Measurements from ENCODE around the gene LAMTOR1. TPM values are rescaled to one million over a fixed set of nuclear protein-coding genes. Genes with fewer than 3 reads are reported as not detected.
A peak's percentile ranks its signal among the peaks of the same experiment; 100 is the strongest.

Gene LAMTOR1
- polyA plus RNA-seq, 1 donor (not counting 4 experiments of a cell fraction or from before 2014, with no cell fraction given) = 88.5 TPM

GRCh38 chr11:72069787-72070251 lies 33.3 kb downstream of the LAMTOR1 start:
- peak; percentile 13 for FAIRE-seq
- peaks cover 40% of the 10 kb centered on the region for H3K4me1 ChIP-seq (ENCODE audit: control insufficient read depth, extremely low read depth, insufficient read depth, low read length)
- dilution Hi-C loops (cut with MboI; ENCODE audit: extremely low pct_ligation_motif_present, low sequenced_read_pairs) = no loop called here
- no peaks in the 10 kb centered on the region for H3K9me3 ChIP-seq (ENCODE audit: control insufficient read depth, low read depth, low read length)
- H3K79me2 ChIP-seq (ENCODE audit: control insufficient read depth, insufficient read depth, low read length) = peaks cover 75% of the 10 kb centered on the region
- no peak overlapping the region for H3K4me3 ChIP-seq (ENCODE audit: control insufficient read depth in 2 of 3, extremely low read depth in 1 of 3, insufficient read depth in 2 of 3, low read depth in 1 of 3, low read length in 3 of 3)
- no peaks in the 10 kb centered on the region for H3K9me1 ChIP-seq (ENCODE audit: control insufficient read depth, extremely low read depth, insufficient read depth, low read length)
- H4K20me1 ChIP-seq (ENCODE audit: control insufficient read depth, extremely low read depth, insufficient read depth, low read length) = no peaks in the 10 kb centered on the region
- peak overlapping the region; percentile 55 for H3K27ac ChIP-seq (ENCODE audit: control insufficient read depth, insufficient read depth, low read length)
- peak overlapping the region; percentile 14 for H3K9ac ChIP-seq (ENCODE audit: control insufficient read depth, extremely low read depth, insufficient read depth, low read length)
- no peak for DNase-seq (ENCODE audit: low read depth, low spot score)
- H3K36me3 ChIP-seq (ENCODE audit: control insufficient read depth in 2 of 2, extremely low read depth in 1 of 2, insufficient read depth in 2 of 2, low read length in 2 of 2) = peaks cover 2 to 8% of the 10 kb centered on the region in 2 experiments
- no peak for TF ChIP-seq EZH2 (IDR thresholded peaks at IDR 0.05; ENCODE audit: low read length)
- TF ChIP-seq CTCF (optimal IDR thresholded peaks at IDR 0.05 in 1 of 3, IDR thresholded peaks at IDR 0.05 in 1 of 3, conservative IDR thresholded peaks at IDR 0.05 in 1 of 3; ENCODE audit: extremely low read depth in 1 of 3, insufficient read depth in 2 of 3, low read length in 3 of 3) = no peak
- H3K27me3 ChIP-seq (ENCODE audit: control insufficient read depth, extremely low read depth, insufficient read depth, low read length) = no peaks in the 10 kb centered on the region
- peak overlapping the region; percentile 37 for H3K4me2 ChIP-seq (ENCODE audit: control insufficient read depth, extremely low read depth, insufficient read depth, low read depth, low read length)
- peak overlapping the region; percentile 46 for H2AFZ ChIP-seq (ENCODE audit: control insufficient read depth, low read length)

- H3K9ac ChIP-seq (ENCODE audit: control insufficient read depth, extremely low read depth, insufficient read depth, low read length) = no peak overlapping the region
- peaks cover 40% of the 10 kb centered on the region for H3K4me1 ChIP-seq (ENCODE audit: control insufficient read depth, extremely low read depth, insufficient read depth, low read length)
- H4K20me1 ChIP-seq (ENCODE audit: control insufficient read depth, extremely low read depth, insufficient read depth, low read length) = no peaks in the 10 kb centered on the region
- H3K27ac ChIP-seq (ENCODE audit: control insufficient read depth, insufficient read depth, low read length) = peak overlapping the region; percentile 55
- FAIRE-seq (no peak), DNase-seq (ENCODE audit: low read depth, low spot score) (no peak)
- dilution Hi-C loops (cut with MboI; ENCODE audit: extremely low pct_ligation_motif_present, low sequenced_read_pairs) = no loop called here
- no peaks in the 10 kb centered on the region for H3K27me3 ChIP-seq (ENCODE audit: control insufficient read depth, extremely low read depth, insufficient read depth, low read length)
- H3K4me3 ChIP-seq (ENCODE audit: control insufficient read depth in 2 of 3, extremely low read depth in 1 of 3, insufficient read depth in 2 of 3, low read depth in 1 of 3, low read length in 3 of 3) = no peak overlapping the region
- TF ChIP-seq CTCF (optimal IDR thresholded peaks at IDR 0.05 in 1 of 3, IDR thresholded peaks at IDR 0.05 in 1 of 3, conservative IDR thresholded peaks at IDR 0.05 in 1 of 3; ENCODE audit: extremely low read depth in 1 of 3, insufficient read depth in 2 of 3, low read length in 3 of 3) (no peak), EZH2 (IDR thresholded peaks at IDR 0.05; ENCODE audit: low read length) (no peak)
- no peaks in the 10 kb centered on the region for H3K9me1 ChIP-seq (ENCODE audit: control insufficient read depth, extremely low read depth, insufficient read depth, low read length)
- no peak overlapping the region for H3K4me2 ChIP-seq (ENCODE audit: control insufficient read depth, extremely low read depth, insufficient read depth, low read depth, low read length)
- no peaks in the 10 kb centered on the region for H3K9me3 ChIP-seq (ENCODE audit: control insufficient read depth, low read depth, low read length)
- no peak overlapping the region for H2AFZ ChIP-seq (ENCODE audit: control insufficient read depth, low read length)
- H3K36me3 ChIP-seq (ENCODE audit: control insufficient read depth in 2 of 2, extremely low read depth in 1 of 2, insufficient read depth in 2 of 2, low read length in 2 of 2) = peaks cover 2 to 8% of the 10 kb centered on the region in 2 experiments
- H3K79me2 ChIP-seq (ENCODE audit: control insufficient read depth, insufficient read depth, low read length) = peaks cover 72% of the 10 kb centered on the region
Observed at GRCh38 chr11:72069200-72069599, 33.9 kb downstream of the LAMTOR1 start.
